Femur (tissue), 1 donor: Measurements from ENCODE around the gene ACVRL1.
"Not testable (repeated sequence)": the region's sequence is repeated elsewhere in the genome, so short reads cannot be mapped to it uniquely, and the experiment has no call there.

Experiments used
- DNase-seq: peaks from one replicate; pipeline ENCODE4 v3.0.0-alpha.2; 2017

Gene ACVRL1

GRCh38 chr12:51874486-51874885, 32.8 kb upstream of the ACVRL1 start:
- no peak for DNase-seq

DNA sequence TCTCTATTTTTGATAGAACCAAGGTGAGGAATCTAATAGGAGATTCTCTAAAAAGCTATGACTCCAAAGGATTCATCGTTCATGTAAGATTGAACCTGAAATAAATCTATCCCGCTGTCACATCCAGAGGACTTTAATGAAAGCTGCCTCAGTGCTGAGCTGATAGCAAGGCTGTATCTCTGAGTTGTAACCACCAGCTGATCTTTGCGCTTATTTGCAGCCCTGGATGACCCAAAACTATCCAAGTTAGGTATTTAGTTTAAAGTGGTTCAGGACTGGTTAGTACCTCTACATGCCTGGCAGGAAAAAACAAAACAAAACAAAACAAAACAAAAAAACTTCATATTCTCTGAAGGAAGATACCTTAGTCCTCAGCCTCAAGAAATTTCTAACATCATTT, 28.2 kb upstream of the ACVRL1 start:
- DNase-seq: no peak

DNA sequence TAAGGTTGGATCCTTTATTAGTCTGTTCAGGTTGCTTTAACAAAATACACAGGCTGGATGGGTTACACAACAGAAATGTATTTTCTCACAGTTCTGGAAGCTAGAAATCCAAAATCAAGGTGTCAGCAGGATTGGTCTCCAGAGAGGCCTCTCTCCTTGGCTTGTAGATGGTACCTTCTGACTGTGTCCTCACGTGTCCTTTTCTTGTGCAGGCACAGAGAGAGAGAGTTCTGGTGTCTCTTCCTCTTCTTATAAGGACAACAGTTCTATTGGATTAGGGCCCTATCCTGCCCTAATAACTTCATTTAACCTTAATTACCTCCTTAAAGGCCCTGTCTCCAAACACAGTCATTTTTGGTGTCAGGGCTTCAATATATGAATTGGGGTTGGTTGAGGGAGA, 24.0 kb upstream of the ACVRL1 start:
- DNase-seq: no peak

DNA sequence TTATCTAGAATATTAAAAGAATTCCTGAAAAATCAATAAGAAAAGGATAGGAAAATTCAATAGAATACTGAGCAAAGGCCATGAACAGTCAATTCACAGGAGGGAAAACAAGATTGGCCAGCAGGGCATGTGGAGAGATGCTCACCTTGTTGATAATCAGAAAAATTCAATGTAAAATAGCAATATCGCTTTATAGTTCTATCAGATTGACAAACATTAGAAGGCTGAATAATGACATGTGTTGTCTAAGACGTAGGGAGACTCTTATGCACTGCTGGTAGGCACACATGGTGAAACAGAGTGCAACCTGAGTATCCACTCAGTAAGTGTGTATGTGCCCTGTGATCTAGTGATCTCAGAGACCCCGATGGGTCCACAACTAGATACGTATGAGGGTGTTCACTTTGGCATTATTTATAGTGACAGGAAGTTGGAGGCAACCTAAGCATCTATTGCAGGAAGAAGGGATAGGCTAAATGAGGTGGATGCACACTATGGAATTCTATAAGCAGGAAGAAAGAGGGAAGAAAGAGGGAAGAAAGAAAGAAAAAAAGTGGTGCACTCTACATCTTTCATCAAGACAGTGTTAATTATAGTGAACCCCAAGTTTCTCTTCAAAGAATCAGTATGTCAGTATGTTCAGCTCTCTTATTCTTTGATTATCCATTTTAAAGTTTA, 23.2 kb upstream of the ACVRL1 start:
- no peak for DNase-seq

DNA sequence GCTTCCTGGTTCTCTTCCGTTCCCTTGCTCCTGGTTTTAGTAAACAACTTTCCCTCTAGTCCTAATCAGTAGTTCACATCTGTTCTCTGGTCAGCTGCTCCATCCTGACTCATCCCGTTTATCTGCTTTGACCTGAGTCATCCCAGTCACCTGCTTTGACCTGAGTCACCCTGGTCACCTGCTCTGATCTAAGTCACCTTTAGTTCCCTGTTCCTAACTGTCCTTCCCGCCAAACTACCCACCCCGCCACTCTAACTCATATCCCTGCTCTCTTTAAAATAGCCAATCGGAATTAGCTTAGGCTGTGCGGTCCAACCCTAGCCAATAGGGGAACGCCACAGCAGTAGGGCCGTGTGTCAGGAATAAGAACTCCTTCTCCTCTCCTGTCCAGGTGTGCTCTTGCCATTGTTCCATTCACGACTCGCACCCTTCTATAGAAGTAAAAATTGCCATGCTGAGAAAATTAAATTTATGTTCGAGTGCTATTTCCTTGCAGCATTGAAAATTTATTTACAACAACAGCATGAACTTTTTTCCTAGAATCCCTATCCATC, 22.6 kb upstream of the ACVRL1 start:
- no peak for DNase-seq

DNA sequence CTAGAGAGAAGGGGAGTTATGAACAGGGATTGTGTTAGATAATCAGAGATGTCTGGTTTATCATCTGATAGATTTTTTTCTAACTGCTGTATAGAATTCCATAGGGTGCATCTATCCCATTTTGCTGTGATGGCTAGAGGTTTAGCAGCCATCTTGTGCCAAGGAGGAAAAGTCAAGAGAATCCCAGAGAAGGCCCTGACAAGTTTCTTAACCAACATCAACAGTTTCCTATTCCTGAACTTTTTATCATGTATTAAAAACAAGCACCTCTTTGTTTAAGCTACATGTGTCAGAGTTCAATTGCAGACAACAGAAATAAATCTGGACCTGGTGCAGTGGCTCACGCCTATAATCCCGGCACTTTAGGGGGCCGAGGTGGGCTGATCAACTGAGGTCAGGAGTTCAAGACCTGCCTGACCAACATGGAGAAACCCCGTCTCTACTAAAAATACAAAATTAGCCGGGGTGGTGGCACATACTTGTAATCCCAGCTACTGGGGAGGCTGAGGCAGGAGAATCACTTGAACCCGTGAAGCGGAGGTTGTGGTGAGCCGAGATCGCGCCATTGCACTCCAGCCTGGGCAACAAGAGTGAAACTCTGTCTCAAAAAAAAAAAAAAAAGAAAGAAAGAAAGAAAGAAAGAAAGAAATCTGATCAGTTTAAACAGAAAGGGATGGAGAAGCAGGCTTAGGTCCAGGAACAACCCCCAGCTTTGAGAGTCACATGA, 21.8 kb upstream of the ACVRL1 start:
- not testable (repeated sequence) for DNase-seq

- peak; percentile 82 for DNase-seq
These were observed 21.1 kb upstream of the ACVRL1 start for GRCh38 chr12:51886021-51886710.

DNA sequence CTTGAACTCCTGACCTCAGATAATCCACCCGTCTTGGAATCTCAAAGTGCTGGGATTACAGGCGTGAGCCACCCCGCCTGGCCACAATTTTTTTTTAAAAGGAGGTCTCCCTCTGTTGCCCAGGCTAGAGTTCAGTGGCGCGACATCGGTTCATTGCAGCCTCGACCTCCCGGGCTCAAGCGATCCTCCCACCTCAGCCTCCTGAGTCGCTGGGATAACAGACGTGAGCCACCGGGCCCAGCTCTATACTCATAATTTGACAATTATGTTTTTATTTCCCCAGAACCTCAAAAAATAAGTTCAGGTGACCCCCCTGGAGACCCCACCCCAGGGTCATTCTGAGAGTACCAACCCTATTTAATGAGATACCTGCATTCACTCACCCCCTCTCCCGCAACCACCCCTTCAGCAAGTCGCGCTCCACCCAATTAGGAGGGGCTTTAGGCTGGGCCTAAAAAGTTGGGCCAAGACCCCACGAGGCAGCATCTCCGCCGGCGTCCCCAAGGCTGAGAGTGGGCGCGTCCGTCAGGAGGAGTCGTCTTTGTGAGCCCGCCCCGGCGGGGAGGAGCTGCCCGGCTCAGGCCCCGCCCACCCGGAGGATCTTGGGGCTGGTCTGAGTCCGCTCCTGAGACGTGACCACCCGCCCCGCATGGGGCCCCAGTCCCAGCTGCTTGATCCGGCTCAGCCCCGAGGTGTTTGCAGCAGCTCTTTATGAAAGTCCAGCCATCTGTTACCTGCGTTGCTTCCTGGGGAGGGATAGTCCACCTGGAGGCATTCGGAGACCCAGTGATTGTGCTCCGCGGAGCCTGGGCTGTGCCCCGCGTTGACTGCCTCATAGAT, 19.6 kb upstream of the ACVRL1 start, which contains the start of gene ANKRD33:
Gene ANKRD33, plus strand, starts transcription at position 628 of the 840 bp plus-strand sequence. Its CDS starts 84 bp downstream, at position 712.
- peak; percentile 62 for DNase-seq

DNA sequence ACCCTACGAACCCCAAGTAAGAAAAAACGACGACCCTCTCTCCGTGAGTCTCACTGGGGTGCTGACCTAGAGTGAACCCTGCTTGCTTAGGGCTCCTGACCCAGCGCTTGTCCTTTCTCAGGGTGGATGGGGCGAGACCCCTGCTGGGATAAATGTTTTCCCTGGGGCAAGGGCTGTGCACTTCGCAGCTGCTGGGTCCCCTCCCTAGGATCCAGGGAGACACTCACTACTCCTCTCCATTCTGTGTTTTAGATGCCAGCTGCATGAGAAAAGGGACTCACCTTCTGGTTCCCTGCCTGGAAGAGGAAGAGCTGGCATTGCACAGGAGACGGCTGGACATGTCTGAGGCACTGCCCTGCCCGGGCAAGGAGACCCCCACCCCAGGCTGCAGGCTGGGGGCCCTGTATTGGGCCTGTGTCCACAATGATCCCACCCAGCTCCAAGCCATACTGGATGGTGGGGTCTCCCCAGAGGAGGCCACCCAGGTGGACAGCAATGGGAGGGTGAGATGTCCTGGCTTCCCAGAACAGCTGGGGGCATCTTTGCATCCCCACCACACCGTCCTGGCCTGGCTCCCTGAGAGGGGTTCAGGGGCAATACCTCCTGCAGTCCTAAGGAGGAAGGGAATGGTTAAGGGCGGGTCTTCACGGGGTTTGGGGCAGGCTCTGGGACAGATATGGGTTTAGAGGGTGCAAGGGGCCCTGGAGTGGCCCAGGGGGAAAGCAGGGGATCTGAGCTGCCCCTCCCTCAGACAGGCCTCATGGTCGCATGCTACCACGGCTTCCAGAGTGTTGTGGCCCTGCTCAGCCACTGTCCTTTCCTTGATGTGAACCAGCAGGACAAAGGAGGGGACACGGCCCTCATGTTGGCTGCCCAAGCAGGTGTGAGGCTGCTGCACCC, 18.7 kb upstream of the ACVRL1 start:
- DNase-seq: no peak

GRCh38 chr12:51889216-51890132, 17.8 kb upstream of the ACVRL1 start:
- DNase-seq: no peak

DNA sequence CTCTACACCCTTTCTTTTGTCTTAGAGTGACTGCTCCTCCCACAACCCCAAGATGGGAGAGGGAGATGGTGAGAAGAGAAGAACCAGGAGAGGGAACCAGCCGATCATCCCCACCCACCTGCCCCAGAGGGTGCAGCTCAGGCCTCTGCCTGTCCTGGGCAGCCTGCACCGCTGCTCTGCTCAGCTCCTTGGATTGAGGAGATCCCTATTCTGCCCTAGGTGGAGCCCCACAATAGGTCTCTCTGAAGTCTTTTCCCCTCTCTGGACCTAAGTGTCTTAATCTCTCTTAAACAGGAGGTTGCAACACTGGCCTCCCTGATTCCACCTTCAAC, 17.2 kb upstream of the ACVRL1 start:
- no peak for DNase-seq

GRCh38 chr12:51890511-51891171, 16.7 kb upstream of the ACVRL1 start:
- no peak for DNase-seq

- DNase-seq: no peak
These were observed 15.5 kb upstream of the ACVRL1 start for GRCh38 chr12:51891843-51892242.

DNA sequence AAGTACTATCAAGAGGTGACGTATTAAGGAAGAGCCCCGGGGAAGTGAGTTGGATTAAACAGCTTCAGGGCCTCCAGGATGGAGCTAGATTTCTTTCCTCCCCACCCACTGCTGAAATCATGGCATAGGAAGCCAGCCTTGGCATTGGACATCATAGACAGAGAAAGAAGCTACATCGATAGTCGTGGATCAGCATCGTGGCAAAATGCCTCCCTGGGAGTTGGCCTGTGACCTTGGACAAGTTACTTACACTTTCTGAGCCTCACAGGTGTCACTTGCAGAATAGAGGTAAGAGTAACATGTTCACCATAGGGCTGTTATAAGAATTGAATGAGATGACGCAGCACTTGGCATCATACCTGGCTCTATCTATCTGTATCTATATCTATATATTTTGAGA, 13.5 kb upstream of the ACVRL1 start:
- no peak for DNase-seq

DNA sequence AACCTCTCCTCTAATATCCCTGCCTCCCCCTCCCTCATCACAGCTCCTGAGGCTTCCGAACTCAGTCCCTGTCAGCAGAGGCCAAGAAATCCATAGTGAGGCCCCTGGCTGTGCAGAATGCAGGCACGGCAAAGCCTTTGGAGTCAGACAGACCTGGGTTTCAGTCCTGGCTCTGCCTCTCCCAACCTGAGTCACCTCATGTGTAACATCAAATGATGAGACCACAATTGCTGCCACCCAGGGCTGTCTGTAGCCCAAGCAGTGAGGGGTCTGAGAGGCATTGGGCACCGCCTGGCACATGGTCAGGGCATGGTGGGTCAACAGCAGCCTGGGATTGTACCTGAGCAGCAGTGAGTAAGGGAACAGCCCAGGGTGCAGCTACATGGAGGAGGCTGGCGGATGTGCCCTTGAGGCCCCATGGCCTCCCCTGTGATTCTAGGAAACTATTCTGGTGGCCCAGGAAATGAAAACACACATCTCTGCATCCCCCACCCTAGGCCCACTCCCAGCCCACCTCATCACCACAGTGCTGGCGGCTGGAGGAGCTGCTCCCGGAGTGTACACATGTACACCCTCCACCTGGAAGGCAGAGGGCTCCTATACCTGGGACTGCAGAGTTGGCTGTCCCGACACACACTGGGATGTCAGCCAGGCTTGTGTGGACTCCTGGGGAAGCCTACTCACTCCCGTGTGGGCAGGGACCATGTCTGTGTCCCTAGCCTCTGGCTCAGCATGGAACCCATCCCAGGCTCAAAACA, 11.7 kb upstream of the ACVRL1 start:
- DNase-seq: no peak

- no peak for DNase-seq
These were observed 11.1 kb upstream of the ACVRL1 start for GRCh38 chr12:51896236-51896635.

DNA sequence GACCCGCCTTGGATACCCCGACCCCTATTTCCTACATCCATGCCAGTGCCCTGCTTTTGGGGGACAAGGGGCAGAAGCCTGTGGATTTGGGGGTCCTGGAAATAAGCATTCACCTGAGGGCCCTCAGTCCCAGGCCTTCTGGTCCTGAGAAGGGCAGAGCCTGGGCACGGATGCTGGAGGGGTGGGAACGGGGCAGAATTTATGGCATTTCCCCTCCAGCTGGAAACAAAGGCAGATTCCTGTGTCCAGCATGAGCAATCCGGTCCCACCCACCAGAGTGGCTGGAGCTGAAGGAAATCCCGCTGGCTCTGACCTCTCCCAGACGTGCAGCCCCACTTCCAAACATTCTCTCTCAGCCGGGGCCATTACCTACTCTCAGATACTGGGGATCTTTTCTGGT, 10.1 kb upstream of the ACVRL1 start:
- no peak for DNase-seq

DNA sequence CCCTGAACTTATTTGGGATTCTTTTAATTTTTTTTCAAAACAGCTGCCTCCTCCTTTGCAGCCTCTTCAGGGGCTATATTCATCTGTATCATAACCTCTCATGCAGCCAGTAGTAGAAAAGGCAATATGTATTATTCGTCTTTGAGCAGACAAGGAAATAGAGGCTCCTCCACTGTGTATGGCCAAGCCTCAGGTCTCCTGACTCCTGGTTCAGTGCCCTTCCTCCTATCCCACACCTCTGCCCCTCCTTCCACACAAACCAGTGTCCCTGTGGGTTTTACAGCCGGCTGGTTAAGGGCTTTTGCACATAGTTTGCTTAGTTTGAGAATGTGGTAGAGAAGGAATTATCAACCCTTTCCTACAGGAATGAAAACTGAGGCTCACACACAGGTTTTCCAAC, 8.8 kb upstream of the ACVRL1 start:
- DNase-seq: no peak

DNA sequence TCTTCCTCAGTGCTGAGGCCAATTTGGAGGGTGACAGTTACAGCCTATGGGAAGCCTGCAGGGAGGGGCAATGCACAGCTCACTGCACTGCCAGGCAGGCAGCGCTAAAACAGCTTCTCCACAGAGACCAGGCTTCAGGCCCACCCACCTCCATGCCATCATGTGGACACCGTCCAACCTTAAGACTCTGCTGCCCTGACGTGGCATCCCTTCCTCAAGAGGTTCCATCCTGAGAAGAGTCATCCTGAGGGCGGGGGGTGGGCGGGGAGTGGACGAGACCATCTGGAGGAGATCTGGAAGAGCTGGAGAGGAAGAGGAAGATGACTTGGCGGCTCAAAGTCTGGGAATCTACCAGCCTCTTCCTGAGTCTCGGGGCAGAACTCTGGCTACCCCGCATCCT, 8.4 kb upstream of the ACVRL1 start:
- DNase-seq: no peak
